Suppressor macrophage treated with lipopolysaccharide for 4 hours (primary cell): ENCODE results near the gene WDR7.

Experiments used
- DNase-seq: peaks from one replicate; pipeline ENCODE4 v3.0.0-alpha.2; 2020

WDR7 gene

DNA sequence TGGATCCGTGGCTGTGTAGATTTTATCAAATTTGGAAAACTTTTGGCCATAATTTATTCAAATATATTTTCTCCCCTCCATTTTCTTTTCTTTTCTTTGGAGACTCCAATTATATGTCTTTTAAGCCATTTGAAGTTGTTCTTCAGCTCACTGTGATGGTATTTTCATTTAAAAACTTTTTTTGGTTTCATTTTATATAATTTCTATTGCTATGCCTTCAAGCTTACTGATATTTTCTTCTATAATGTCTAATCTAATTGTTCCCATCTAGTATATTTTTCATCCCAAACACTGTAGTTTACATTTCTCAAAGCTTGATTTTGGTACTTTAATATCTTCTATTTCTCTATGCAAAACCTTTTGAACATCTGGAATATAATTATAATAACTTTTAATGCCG, 72.5 kb downstream of the WDR7 start:
- DNase-seq: no peak

GRCh38 chr18:56726906-56727305, 75.7 kb downstream of the WDR7 start:
- no peak for DNase-seq

DNA sequence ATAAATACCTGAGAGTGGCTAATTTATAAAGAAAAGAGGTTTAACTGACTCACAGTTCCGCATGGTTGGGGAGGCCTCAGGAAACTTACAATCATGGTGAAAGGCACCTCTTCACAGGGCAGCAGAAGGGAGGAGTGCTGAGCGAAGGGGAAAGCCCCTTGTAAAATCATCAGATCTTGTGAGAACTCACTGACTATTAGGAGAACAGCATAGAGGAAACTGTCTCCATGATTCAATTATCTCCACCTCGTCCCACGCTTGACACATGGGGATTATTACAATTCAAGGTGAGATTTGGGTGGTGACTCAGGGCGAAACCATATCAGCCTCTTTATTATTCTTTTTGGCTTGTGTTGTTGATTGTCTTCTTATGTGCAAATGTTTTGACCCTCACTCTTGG, 76.2 kb downstream of the WDR7 start:
- no peak for DNase-seq

- DNase-seq: no peak
These were observed 77.6 kb downstream of the WDR7 start for GRCh38 chr18:56728741-56729140.

DNA sequence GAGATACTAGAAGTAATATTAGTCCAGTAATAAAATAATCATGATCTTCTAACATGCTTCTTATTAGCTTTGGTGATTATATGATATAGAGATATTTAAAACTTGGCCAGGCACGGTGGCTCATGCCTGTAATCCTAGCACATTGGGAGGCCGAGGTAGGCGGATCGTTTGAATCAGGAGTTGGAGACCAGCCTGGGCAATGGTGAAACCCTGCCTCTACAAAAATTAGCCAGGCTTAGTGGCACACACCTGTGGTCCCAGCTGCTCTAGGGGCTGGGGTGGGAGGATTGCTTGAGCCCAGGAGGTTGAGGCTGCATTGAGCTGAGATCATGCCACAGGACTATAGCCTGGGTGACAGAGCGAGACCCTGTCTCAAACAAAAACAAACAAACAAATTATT, 87.0 kb downstream of the WDR7 start:
- DNase-seq: no peak

DNA sequence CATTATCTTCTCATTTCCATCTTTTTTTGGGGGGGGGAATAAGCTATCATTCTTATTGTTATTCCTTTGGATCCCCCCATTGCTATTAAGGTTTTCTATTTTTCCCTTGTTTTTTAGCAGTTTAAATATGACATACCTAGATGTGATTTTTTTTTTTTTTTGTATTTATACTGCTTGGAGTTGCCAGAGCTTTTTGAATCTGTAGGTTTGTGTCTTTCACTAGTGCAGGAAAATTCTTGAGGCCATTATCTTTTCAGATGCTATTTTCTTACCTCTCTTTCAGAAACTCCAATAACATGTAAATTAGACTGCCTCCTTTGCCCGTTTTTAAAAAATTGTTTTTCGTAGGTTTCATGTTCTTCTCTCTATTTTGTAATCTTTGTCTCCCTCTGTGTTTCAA, 88.6 kb downstream of the WDR7 start:
- DNase-seq: no peak

- no peak for DNase-seq
These were observed 89.5 kb downstream of the WDR7 start for GRCh38 chr18:56740645-56741044.

DNA sequence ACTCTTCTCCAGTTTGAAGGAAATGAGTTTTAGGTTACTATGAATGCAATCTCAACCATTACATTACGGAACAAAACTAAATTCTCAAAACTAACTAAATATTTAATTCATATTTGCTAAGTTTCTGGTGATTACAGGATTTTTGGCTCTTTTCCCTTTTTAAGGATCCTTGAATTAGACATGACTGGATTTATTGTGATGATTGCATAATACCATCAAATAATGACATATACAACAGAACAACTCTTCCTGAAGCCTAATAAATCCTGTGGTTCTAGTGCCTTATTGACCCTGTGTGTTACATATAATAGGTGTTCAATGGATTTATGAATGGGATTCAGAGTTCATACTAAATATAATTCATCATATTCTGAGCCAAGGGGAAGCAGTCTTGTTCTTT, 90.5 kb downstream of the WDR7 start:
- no peak for DNase-seq

DNA sequence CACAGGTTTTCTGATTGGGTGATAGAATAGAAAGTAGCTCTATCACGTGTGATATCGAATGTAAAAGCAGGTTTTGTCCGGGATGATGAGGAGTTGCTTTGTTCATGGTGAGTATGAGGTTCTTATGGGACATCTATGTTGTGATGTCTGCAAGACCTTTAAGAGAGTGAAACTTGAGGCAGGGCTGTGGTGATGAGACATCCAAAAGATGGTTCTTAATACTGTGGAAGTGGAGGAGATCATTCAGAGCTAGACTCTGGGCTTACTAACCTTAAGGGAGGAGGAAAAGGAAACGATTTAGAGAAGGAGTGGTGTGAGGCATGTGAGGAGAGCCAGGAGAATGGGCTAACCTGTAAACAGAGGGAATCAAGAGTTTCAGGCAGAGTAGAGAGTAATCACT, 92.0 kb downstream of the WDR7 start:
- DNase-seq: no peak

DNA sequence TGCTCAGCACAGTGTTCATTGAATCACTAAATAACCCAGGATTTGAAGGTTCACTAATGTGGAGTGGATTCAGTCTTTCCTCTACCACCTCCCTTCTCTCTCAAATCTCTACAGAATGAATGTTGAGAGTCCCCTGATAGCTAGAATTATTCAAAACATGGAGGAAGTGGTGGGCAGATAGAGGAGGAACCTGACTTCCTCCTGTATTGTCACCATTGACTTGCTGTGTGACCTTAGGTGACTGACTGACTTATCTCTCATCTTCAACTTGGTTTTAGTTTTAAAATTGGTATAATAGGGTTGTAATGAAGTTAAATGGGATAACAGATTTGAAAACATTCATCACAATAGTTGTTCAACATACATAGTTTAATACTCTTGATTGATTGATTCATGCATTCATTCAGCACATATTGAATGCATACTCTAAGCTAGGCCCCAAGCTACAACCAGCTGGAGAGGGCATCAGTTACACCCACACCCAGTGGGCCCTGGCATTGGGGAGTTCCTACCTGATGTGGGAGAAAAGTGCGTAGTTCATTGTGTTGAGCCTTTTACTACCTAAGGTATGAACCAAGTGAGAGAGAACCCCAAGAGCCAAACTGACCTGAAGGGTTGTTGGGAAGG, 96.0 kb downstream of the WDR7 start:
- peak; percentile 12 for DNase-seq

DNA sequence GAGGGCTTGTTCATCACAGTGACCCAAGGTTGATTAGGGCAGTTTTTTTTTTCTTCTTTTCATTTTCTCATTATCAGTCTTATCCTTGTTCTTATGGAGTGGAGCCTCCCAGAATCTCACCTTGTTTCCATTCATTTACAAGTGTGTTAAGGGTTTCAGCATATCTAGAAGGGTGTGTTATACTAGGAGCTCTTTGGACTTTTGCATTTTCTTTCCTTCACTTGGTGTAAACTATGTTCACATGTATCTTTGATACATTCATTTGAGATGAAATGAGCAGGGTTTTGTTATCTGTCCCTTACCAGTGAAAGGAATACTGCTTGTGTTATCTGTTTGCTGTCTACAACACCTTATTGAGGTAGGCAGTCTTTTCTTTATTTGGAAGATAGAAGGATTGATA, 96.7 kb downstream of the WDR7 start:
- no peak for DNase-seq

GRCh38 chr18:56748698-56749268, 97.6 kb downstream of the WDR7 start:
- peak; percentile 48 for DNase-seq

GRCh38 chr18:56756966-56757365, 105.8 kb downstream of the WDR7 start:
- peak; percentile 74 for DNase-seq

GRCh38 chr18:56770097-56770496, 118.9 kb downstream of the WDR7 start:
- no peak for DNase-seq

GRCh38 chr18:56770873-56771272, 119.7 kb downstream of the WDR7 start:
- no peak for DNase-seq

GRCh38 chr18:56775701-56776100, 124.5 kb downstream of the WDR7 start:
- no peak for DNase-seq

DNA sequence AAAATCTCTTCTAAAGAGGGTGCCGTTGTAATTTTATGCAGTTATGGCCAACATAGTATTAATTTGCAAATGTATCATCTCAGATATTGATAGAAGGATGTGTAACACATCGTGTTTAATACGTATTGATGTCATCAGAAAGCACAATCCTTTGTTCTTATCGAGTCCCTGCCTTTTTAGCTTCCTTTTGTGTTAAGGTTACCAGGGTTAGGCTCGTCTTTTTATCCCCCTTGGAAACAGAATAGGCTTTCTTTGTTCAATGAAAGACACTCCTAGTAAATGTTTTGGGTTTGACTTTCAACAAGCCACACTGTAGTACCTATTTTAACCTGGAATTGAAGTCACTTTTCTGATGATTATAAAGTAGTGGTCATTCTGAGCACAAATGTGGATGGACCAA, 136.2 kb downstream of the WDR7 start:
- DNase-seq: no peak

GRCh38 chr18:56789004-56789888, 138.1 kb downstream of the WDR7 start:
- peak; percentile 37 for DNase-seq

GRCh38 chr18:56789889-56790180, 138.7 kb downstream of the WDR7 start:
- no peak for DNase-seq

DNA sequence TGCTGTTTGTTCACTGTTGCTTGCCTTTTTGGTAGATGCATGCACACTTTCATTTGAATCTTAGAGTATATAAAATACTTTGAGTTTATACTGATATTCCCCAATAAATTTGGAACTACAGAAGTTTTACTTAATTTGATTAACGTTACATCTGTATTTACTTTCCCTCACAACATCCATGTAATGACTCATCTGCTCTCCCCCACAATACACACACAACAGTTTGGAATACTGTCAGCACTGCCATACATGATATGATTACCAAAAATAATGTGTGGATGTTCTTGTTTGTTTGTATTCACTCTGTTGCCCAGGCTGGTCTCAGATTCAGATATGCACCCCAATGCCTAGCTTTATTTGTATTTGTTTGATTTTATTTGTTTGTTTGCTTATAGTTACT, 144.2 kb downstream of the WDR7 start:
- no peak for DNase-seq

DNA sequence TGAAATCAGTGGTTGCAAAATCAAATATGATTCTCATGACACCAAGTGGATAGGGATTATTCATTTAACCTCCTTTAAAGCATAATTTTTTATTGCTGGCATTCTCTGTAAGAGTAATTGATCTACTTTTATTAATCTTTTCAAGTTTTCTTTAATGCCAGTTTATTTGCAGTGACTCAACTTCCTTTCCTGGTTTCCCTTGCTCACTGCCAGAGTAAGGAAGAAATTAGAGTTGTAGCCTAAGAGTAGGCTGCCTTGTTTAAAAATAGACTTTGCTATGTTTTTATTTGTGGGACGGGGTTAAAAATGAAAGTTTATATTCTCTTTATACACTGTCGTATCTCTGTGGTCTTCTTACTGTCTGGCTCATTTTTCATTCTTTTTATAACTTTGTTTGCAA, 148.6 kb downstream of the WDR7 start:
- DNase-seq: no peak

GRCh38 chr18:56803051-56803450, 151.9 kb downstream of the WDR7 start:
- no peak for DNase-seq

- no peak for DNase-seq
These were observed 153.2 kb downstream of the WDR7 start for GRCh38 chr18:56804395-56804794.

DNA sequence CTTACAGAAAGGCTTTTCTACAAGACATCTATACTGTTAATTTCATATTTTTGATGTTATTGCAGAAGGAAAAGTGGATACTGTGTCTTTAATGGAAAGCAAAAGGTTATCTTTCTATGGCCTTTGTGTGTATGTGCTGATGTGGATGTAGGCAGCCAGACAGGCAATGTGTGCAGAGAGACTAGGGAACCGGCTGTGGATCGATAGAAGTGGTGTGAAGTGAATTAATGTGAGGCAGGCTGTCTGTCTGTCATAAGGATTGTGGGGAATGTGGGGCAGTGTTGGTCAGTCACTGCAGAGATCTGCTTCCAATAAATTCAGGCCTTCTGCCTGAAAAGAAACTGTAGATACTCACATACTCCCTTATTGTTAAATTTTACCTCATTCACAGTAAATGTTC, 156.7 kb downstream of the WDR7 start:
- no peak for DNase-seq

GRCh38 chr18:56812674-56813073, 161.5 kb downstream of the WDR7 start:
- DNase-seq: no peak
